Hepatocyte (in vitro differentiated cells): Measurements from ENCODE around the gene C12orf43. TPM values are rescaled to one million over a fixed set of nuclear protein-coding genes. Genes with fewer than 3 reads are reported as not detected.

Experiments used
- DNase-seq: peaks from one replicate; pipeline ENCODE4 v3.0.0-alpha.2; 2016; ENCODE audit warnings: low spot score
- H2AFZ ChIP-seq: fragments of 200-600 bp; sonication (generic); 2 replicates; pipeline ENCODE4 v1.6.0; 2016; ENCODE audit warnings: antibody characterized with exemption, mild to moderate bottlenecking
- H3K27ac ChIP-seq: fragments of 200-600 bp; sonication (generic); 2 replicates; pipeline ENCODE4 v1.5.1; 2016; ENCODE audit warnings: mild to moderate bottlenecking
- H3K27me3 ChIP-seq: fragments of 200-600 bp; sonication (generic); 2 replicates; pipeline ENCODE4 v1.6.1; 2016
- H3K36me3 ChIP-seq: fragments of 200-600 bp; sonication (generic); replicated peaks from 2 replicates; pipeline ENCODE4 v1.5.1; 2016; ENCODE audit warnings: low read depth; ENCODE audit not compliant: insufficient read depth
- H3K4me1 ChIP-seq: fragments of 200-600 bp; sonication (generic); 2 replicates; pipeline ENCODE4 v1.5.1; 2016; ENCODE audit warnings: mild to moderate bottlenecking, moderate library complexity; ENCODE audit not compliant: insufficient read depth
- H3K4me2 ChIP-seq: fragments of 200-600 bp; sonication (generic); 2 replicates; pipeline ENCODE4 v1.6.0; 2016
- H3K4me3 ChIP-seq: fragments of 200-600 bp; sonication (generic); 2 replicates; pipeline ENCODE4 v1.5.1; 2016; ENCODE audit warnings: mild to moderate bottlenecking
- H3K79me2 ChIP-seq: fragments of 200-600 bp; sonication (generic); 2 replicates; pipeline ENCODE4 v1.6.0; 2017; ENCODE audit warnings: mild to moderate bottlenecking
- H3K9me2 ChIP-seq: fragments of 200-600 bp; sonication (generic); replicated peaks from 2 replicates; pipeline ENCODE4 v1.6.0; 2017; ENCODE audit warnings: mild to moderate bottlenecking; ENCODE audit not compliant: insufficient read depth
- H3K9me3 ChIP-seq: fragments of 200-600 bp; sonication (generic); 2 replicates; pipeline ENCODE4 v1.5.1; 2016; ENCODE audit warnings: low read depth, mild to moderate bottlenecking
- H4K20me1 ChIP-seq: fragments of 200-600 bp; sonication (generic); 2 replicates; pipeline ENCODE4 v1.6.0; 2016; ENCODE audit warnings: mild to moderate bottlenecking; ENCODE audit not compliant: insufficient read depth, poor library complexity, severe bottlenecking
- CTCF ChIP-seq: fragments of 200-600 bp; sonication (generic); IDR thresholded peaks from 2 replicates; pipeline ENCODE4 v1.5.1; 2016; ENCODE audit warnings: antibody characterized with exemption, mild to moderate bottlenecking; ENCODE audit not compliant: poor library complexity
- EZH2 ChIP-seq: fragments of 200-600 bp; sonication (generic); IDR thresholded peaks from 2 replicates; pipeline ENCODE4 v1.6.1; 2016; ENCODE audit warnings: antibody characterized with exemption, mild to moderate bottlenecking, borderline replicate concordance
- EZH2phosphoT487 ChIP-seq: fragments of 200-600 bp; sonication (generic); IDR thresholded peaks from one replicate; pipeline ENCODE4 v1.6.1; 2018; ENCODE audit warnings: antibody characterized with exemption, mild to moderate bottlenecking, low read depth, moderate library complexity; ENCODE audit not compliant: unreplicated experiment, severe bottlenecking
- WGBS: methylation state at CpG from one replicate; pipeline ENCODE4 v1.1.6; 2016; ENCODE audit warnings: low lambda C conversion rate; ENCODE audit errors: missing lambda C conversion rate; 5-methylcytosine and 5-hydroxymethylcytosine counted together
- polyA plus RNA-seq: library from polyadenylated mRNA; unstranded; fragments of >200 nt; fragmentation: Nextera tagmentation; extraction: Ambion mirVana; gene quantifications from 2 replicates; pipeline ENCODE4 v1.2.1, GENCODE V29; 2016
- total RNA-seq: library from RNA; depleted of rRNA; stranded (reverse); fragments of >200 nt; gene quantifications from 2 replicates; pipeline ENCODE4 v1.2.3, GENCODE V29; 2014

The C12orf43 gene
- total and polyA plus RNA-seq, 2 experiments from 2014 or later: 11.3 to 11.8 TPM

- H2AFZ ChIP-seq: no peak overlapping the region
- no peak for DNase-seq
- no peaks in the 10 kb centered on the region for H3K79me2 ChIP-seq
- H3K36me3 ChIP-seq: no peaks in the 10 kb centered on the region
- no peak overlapping the region for H3K27ac ChIP-seq
- WGBS: 66% methylated on average over 14 of the region's 23 CpGs
- H3K9me2 ChIP-seq: no peaks in the 10 kb centered on the region
- H3K9me3 ChIP-seq: no peaks in the 10 kb centered on the region
- H3K4me3 ChIP-seq: no peak overlapping the region
- H3K27me3 ChIP-seq: no peaks in the 10 kb centered on the region
- TF ChIP-seq EZH2: no peak
- TF ChIP-seq EZH2phosphoT487: no peak
- TF ChIP-seq CTCF: no peak
- no peaks in the 10 kb centered on the region for H4K20me1 ChIP-seq
- H3K4me2 ChIP-seq: no peak overlapping the region
- no peaks in the 10 kb centered on the region for H3K4me1 ChIP-seq
These were observed 16.8 kb downstream of the C12orf43 start for GRCh38 chr12:120999191-121000120.

GRCh38 chr12:120998435-120998834 lies 17.9 kb downstream of the C12orf43 start:
- no peak for TF ChIP-seq CTCF
- TF ChIP-seq EZH2: no peak
- TF ChIP-seq EZH2phosphoT487: no peak
- Histone ChIP-seq H3K4me2 (no peak overlapping the region), H3K27me3 (no peaks in the 10 kb centered on the region), H2AFZ (no peak overlapping the region), H3K9me3 (no peaks in the 10 kb centered on the region), H3K27ac (no peak overlapping the region), H3K9me2 (no peaks in the 10 kb centered on the region), H3K4me1 (no peaks in the 10 kb centered on the region), H4K20me1 (no peaks in the 10 kb centered on the region), H3K4me3 (no peak overlapping the region), H3K79me2 (no peaks in the 10 kb centered on the region), H3K36me3 (no peaks in the 10 kb centered on the region)
- DNase-seq: no peak
- 85% methylated on average over 3 of the region's 3 CpGs for WGBS

- no peaks in the 10 kb centered on the region for H3K36me3 ChIP-seq
- TF ChIP-seq EZH2 (no peak), EZH2phosphoT487 (no peak), CTCF (no peak)
These were observed 18.8 kb downstream of the C12orf43 start for GRCh38 chr12:120997448-120997847.

More at GRCh38 chr12:120997448-120997847, 18.8 kb downstream of the C12orf43 start:
- WGBS: 88% methylated on average over 9 of the region's 9 CpGs
- Histone ChIP-seq H2AFZ (no peak overlapping the region), H3K27ac (no peak overlapping the region), H3K4me3 (no peak overlapping the region), H3K27me3 (no peaks in the 10 kb centered on the region), H3K9me3 (no peaks in the 10 kb centered on the region), H3K4me2 (no peak overlapping the region), H3K4me1 (no peaks in the 10 kb centered on the region), H3K79me2 (no peaks in the 10 kb centered on the region), H3K9me2 (no peaks in the 10 kb centered on the region), H4K20me1 (no peaks in the 10 kb centered on the region)
- no peak for DNase-seq
